PC-3 (cell line): Measurements from ENCODE around the gene ETS1.

ENCODE experiments used
- CTCF ChIP-seq: fragments of 300-600 bp; sonication (generic); conservative IDR thresholded peaks from 2 replicates; pipeline ENCODE4 v1.5.1; 2017; ENCODE audit warnings: antibody characterized with exemption, low read depth, mild to moderate bottlenecking, low read length
- EZH2 ChIP-seq: fragments of 300-600 bp; sonication (generic); IDR thresholded peaks from one replicate; pipeline ENCODE4 v1.6.1; 2017; ENCODE audit warnings: antibody characterized with exemption, mild to moderate bottlenecking, low read length; ENCODE audit not compliant: unreplicated experiment
- EZH2phosphoT487 ChIP-seq: fragments of 300-600 bp; sonication (generic); IDR thresholded peaks from 2 replicates; pipeline ENCODE4 v1.6.1; 2018; ENCODE audit warnings: mild to moderate bottlenecking, antibody characterized with exemption, low read length, borderline replicate concordance

DNA sequence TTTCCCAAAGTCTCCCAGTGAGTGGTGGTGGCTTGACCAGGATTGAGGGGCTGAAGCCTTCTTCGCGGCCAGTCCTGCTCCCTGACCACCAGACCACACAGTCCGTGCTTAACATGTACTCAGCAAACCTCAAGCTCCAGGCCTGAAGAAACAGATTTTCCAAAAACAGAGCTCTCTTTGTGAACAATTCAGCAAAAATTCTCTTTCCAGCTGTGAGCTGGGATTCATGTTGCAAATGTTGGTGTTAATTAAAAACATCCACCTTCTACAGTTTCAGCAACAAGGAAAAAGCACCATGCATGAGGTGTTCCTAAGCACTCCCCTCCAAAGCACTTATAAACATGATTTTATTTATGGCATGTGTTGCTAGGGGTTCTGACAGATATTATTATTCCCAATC lies 129.5 kb downstream of the ETS1 start:
- TF ChIP-seq CTCF = no peak
- no peak for TF ChIP-seq EZH2
- no peak for TF ChIP-seq EZH2phosphoT487
